ENCODE measurements around the gene ZBTB2. TPM values are rescaled to one million over a fixed set of nuclear protein-coding genes. Genes with fewer than 3 reads are reported as not detected.

The ZBTB2 gene
- total and polyA plus RNA-seq, 8 donors = 10.7 to 18.4 (median 15.7) TPM

DNA sequence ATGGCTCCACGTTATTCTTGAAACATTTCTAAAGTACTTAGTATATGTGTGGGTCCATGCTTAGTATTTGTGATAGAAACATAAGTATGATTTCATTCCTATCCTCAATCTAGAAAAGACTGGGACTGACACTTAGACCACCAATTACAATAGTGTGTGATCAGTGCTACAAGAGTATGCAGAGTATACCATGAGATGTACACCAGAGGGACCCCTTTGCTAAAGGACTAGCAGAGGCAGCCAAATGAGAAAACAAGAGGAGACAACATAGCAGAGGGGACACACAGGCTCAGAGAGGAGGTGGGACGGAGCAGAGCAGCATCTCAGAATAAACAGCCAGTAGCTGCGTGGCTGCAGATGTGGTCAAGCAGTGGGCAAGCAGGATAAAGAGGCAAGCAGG, 39.5 kb upstream of the ZBTB2 start:
- ATAC-seq (no peak), DNase-seq (no peak)
- Histone ChIP-seq H3K27me3 (no peaks in the 10 kb centered on the region), H3K36me3 (peaks cover 0 to 78% of the 10 kb centered on the region in 2 donors), H3K27ac (no peak overlapping the region), H3K4me3 (no peak overlapping the region), H3K4me1 (no peaks in the 10 kb centered on the region), H3K9me3 (no peaks in the 10 kb centered on the region)
- intact Hi-C loops (cut with DNase I) = no loop called here
- TF ChIP-seq, protein P1, sequence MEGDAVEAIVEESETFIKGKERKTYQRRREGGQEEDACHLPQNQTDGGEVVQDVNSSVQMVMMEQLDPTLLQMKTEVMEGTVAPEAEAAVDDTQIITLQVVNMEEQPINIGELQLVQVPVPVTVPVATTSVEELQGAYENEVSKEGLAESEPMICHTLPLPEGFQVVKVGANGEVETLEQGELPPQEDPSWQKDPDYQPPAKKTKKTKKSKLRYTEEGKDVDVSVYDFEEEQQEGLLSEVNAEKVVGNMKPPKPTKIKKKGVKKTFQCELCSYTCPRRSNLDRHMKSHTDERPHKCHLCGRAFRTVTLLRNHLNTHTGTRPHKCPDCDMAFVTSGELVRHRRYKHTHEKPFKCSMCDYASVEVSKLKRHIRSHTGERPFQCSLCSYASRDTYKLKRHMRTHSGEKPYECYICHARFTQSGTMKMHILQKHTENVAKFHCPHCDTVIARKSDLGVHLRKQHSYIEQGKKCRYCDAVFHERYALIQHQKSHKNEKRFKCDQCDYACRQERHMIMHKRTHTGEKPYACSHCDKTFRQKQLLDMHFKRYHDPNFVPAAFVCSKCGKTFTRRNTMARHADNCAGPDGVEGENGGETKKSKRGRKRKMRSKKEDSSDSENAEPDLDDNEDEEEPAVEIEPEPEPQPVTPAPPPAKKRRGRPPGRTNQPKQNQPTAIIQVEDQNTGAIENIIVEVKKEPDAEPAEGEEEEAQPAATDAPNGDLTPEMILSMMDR (IDR thresholded peaks at IDR 0.05) = no peak

DNA sequence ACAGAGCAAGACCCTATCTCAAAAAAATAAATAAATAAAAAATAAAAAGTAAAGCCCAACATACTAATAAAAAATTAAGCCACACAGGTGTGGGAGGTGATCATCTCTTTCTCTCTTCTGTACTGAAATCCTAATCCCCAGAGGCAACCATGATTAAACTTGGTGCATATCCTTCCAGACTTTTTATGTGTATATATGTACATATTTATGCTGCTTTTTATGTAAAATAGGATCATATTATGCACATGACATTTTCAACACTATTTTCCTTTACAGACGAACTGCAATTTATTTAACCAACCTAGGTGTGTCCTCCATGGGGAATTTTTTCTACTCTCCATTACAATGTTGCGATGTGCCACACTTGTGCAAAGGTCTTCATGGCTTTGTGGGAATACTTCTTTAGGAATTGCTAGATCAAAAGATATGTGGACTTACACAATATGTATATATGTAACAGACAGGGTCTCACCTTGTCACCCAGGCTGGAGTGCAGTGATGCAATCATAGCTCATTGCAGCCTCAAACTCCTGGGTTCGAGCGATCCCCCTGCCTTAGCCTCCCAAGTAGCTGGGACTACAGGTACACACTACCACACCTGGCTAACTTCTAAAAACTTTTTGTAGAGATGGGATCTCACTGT, 36.9 kb upstream of the ZBTB2 start:
- Histone ChIP-seq H3K36me3 (peaks cover 0 to 99% of the 10 kb centered on the region in 2 donors), H3K9me3 (no peaks in the 10 kb centered on the region), H3K27ac (no peak overlapping the region), H3K4me1 (no peaks in the 10 kb centered on the region), H3K4me3 (no peak overlapping the region), H3K27me3 (no peaks in the 10 kb centered on the region)
- TF ChIP-seq, protein P1 (IDR thresholded peaks at IDR 0.05) = no peak
- ATAC-seq (no peak), DNase-seq (no peak)
- intact Hi-C loops (cut with DNase I) = no loop called here

DNA sequence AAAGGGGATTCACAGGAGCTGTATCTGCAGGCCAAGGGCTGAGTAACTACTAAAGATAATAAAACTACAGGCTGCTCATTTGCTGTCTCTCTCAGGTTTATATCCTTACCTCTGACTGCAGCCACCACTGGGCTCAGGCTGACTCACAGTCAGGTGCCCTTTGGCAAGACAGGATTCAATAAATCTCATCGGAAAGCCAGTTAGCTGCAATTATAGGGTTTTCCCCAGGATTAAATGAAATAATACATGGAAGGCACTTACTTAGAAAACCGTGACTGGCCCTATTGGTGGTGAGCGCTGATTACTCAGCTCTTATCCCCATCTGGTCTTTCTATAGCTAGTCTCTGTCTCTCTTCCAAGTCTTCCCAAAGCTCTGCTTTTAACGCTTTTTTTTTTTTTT, 34.2 kb upstream of the ZBTB2 start:
- H3K4me3 ChIP-seq = no peak overlapping the region
- no peak for DNase-seq
- H3K36me3 ChIP-seq = peaks cover 0 to 98% of the 10 kb centered on the region in 2 donors
- intact Hi-C loops (cut with DNase I) = no loop called here
- no peaks in the 10 kb centered on the region for H3K4me1 ChIP-seq
- H3K27me3 ChIP-seq = no peaks in the 10 kb centered on the region
- TF ChIP-seq, protein P1 (IDR thresholded peaks at IDR 0.05) = no peak
- H3K9me3 ChIP-seq = no peaks in the 10 kb centered on the region
- H3K27ac ChIP-seq = no peak overlapping the region
- ATAC-seq = no peak

GRCh38 chr6:151422981-151423380, 31.6 kb upstream of the ZBTB2 start:
- no peak overlapping the region for H3K27ac ChIP-seq
- H3K4me1 ChIP-seq = no peaks in the 10 kb centered on the region
- TF ChIP-seq, protein P1 (IDR thresholded peaks at IDR 0.05) = no peak
- peaks cover 0 to 98% of the 10 kb centered on the region in 2 donors for H3K36me3 ChIP-seq
- no peak for ATAC-seq
- no peak for DNase-seq
- H3K4me3 ChIP-seq = no peak overlapping the region
- H3K9me3 ChIP-seq = no peaks in the 10 kb centered on the region
- no peaks in the 10 kb centered on the region for H3K27me3 ChIP-seq
- intact Hi-C loops (cut with DNase I) = no loop called here

GRCh38 chr6:151417477-151417876, 26.1 kb upstream of the ZBTB2 start:
- intact Hi-C loops (cut with DNase I) = no loop called here
- Histone ChIP-seq H3K27me3 (no peaks in the 10 kb centered on the region), H3K36me3 (peaks cover 0 to 91% of the 10 kb centered on the region in 2 donors), H3K27ac (no peak overlapping the region), H3K9me3 (no peaks in the 10 kb centered on the region), H3K4me3 (no peak overlapping the region), H3K4me1 (no peaks in the 10 kb centered on the region)
- no peak for DNase-seq
- no peak for ATAC-seq
- TF ChIP-seq, protein P1 (IDR thresholded peaks at IDR 0.05) = no peak
